SU-DHL-6 (cell line): ENCODE results near the gene KLRC4.
"Not testable (repeated sequence)": the region's sequence is repeated elsewhere in the genome, so short reads cannot be mapped to it uniquely, and the experiment has no call there.

Experiments
- H2AFZ ChIP-seq: fragments of 200-600 bp; sonication (generic); 2 replicates; pipeline ENCODE4 v1.6.1; 2014; ENCODE audit warnings: low read depth, mild to moderate bottlenecking, moderate library complexity, mixed read lengths, antibody characterized with exemption, low read length; ENCODE audit not compliant: severe bottlenecking
- H3F3A ChIP-seq: fragments of 200-600 bp; shearing (Covaris generic); 2 replicates; pipeline ENCODE4 v1.6.0; 2016; ENCODE audit warnings: antibody characterized with exemption, mild to moderate bottlenecking; ENCODE audit not compliant: insufficient read depth
- H3K27ac ChIP-seq: fragments of 200-600 bp; sonication (generic); 2 replicates; pipeline ENCODE4 v1.5.1; 2016; ENCODE audit warnings: low read depth, mild to moderate bottlenecking, low read length, moderate library complexity, mixed read lengths
- H3K27me3 ChIP-seq: fragments of 200-600 bp; sonication (generic), shearing (Covaris generic); 2 replicates; pipeline ENCODE4 v1.6.0; 2014; ENCODE audit warnings: mild to moderate bottlenecking, low read length
- H3K36me3 ChIP-seq: fragments of 200-600 bp; sonication (generic); 2 replicates; pipeline ENCODE4 v1.6.1; 2014; ENCODE audit warnings: mild to moderate bottlenecking, low read length, mixed read lengths
- H3K4me2 ChIP-seq: fragments of 300-600, 200-600 bp; shearing (Covaris generic), sonication (generic); 2 replicates; pipeline ENCODE4 v1.6.0; 2014; ENCODE audit warnings: low read length, low read depth, mild to moderate bottlenecking; ENCODE audit not compliant: poor library complexity, severe bottlenecking
- H3K4me3 ChIP-seq: fragments of 200-600 bp; sonication (generic); 2 replicates; pipeline ENCODE4 v1.5.1; 2014; ENCODE audit warnings: antibody characterized with exemption, low read length, mild to moderate bottlenecking, mixed read lengths; ENCODE audit not compliant: insufficient read depth, poor library complexity, severe bottlenecking
- H3K79me2 ChIP-seq: fragments of 200-600 bp; sonication (generic); 2 replicates; pipeline ENCODE4 v1.6.1; 2014; ENCODE audit warnings: mild to moderate bottlenecking, low read length, moderate library complexity; ENCODE audit not compliant: insufficient read depth
- H3K9ac ChIP-seq: fragments of 200-600 bp; sonication (generic); 2 replicates; pipeline ENCODE4 v1.7.0; 2014; ENCODE audit warnings: mild to moderate bottlenecking, low read length
- H3K9me2 ChIP-seq: fragments of 200-600 bp; sonication (generic); replicated peaks from 2 replicates; pipeline ENCODE4 v1.6.1; 2014; ENCODE audit warnings: low read length; ENCODE audit not compliant: insufficient read depth
- H3K9me3 ChIP-seq: fragments of 200-600 bp; sonication (generic); 2 replicates; pipeline ENCODE4 v1.6.1; 2014; ENCODE audit warnings: low read length, mixed read lengths; ENCODE audit not compliant: insufficient read depth
- H4K20me1 ChIP-seq: fragments of 200-600 bp; sonication (generic); 2 replicates; pipeline ENCODE4 v1.6.1; 2014; ENCODE audit warnings: low read depth, mild to moderate bottlenecking, antibody characterized with exemption, low read length, moderate library complexity, mixed read lengths
- CTCF ChIP-seq: fragments of 200-600 bp; sonication (generic); IDR thresholded peaks from one replicate; pipeline ENCODE4 v1.5.1; 2017; ENCODE audit warnings: antibody characterized with exemption, mild to moderate bottlenecking, low read length, moderate library complexity; ENCODE audit not compliant: insufficient read depth, poor library complexity, severe bottlenecking
- EZH2phosphoT487 ChIP-seq: fragments of 200-600 bp; sonication (generic), shearing (Covaris generic); conservative IDR thresholded peaks from 2 replicates; pipeline ENCODE4 v1.6.1; 2018; ENCODE audit warnings: mild to moderate bottlenecking, antibody characterized with exemption, low read length, moderate library complexity, mixed read lengths

KLRC4 gene

DNA sequence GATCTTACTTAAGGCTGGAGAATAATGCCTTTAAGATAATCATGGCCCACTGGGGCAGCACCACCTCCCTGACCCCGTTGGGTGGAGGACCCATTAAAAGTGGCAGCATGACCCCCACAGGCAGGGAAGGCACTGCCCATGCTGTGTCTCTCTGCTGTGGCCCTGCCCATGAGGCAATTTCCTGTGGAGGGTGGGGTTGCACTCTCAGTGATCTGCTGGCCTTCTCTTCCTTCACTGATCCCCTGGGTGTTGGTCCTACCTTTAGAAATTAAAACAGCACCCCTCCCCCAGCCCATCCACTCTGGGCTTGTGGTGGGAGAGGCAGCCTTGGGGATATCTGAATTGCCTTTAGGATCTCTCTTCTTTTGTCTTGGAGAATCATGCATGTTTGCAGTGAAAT lies 37.0 kb downstream of the KLRC4 start:
- no peak overlapping the region for H2AFZ ChIP-seq
- no peak for TF ChIP-seq EZH2phosphoT487
- no peak for TF ChIP-seq CTCF
- no peak overlapping the region for H3K4me2 ChIP-seq
- H3F3A ChIP-seq, result no peaks in the 10 kb centered on the region
- H3K9me3 ChIP-seq, result no peaks in the 10 kb centered on the region
- no peak overlapping the region for H3K9ac ChIP-seq
- no peaks in the 10 kb centered on the region for H3K27me3 ChIP-seq
- no peak overlapping the region for H3K4me3 ChIP-seq
- no peaks in the 10 kb centered on the region for H3K36me3 ChIP-seq
- no peak overlapping the region for H3K27ac ChIP-seq
- H4K20me1 ChIP-seq, result no peaks in the 10 kb centered on the region
- no peaks in the 10 kb centered on the region for H3K9me2 ChIP-seq
- H3K79me2 ChIP-seq, result no peaks in the 10 kb centered on the region

- not testable (repeated sequence) for H2AFZ ChIP-seq
Observed at GRCh38 chr12:10371893-10372535, 37.5 kb downstream of the KLRC4 start.

DNA sequence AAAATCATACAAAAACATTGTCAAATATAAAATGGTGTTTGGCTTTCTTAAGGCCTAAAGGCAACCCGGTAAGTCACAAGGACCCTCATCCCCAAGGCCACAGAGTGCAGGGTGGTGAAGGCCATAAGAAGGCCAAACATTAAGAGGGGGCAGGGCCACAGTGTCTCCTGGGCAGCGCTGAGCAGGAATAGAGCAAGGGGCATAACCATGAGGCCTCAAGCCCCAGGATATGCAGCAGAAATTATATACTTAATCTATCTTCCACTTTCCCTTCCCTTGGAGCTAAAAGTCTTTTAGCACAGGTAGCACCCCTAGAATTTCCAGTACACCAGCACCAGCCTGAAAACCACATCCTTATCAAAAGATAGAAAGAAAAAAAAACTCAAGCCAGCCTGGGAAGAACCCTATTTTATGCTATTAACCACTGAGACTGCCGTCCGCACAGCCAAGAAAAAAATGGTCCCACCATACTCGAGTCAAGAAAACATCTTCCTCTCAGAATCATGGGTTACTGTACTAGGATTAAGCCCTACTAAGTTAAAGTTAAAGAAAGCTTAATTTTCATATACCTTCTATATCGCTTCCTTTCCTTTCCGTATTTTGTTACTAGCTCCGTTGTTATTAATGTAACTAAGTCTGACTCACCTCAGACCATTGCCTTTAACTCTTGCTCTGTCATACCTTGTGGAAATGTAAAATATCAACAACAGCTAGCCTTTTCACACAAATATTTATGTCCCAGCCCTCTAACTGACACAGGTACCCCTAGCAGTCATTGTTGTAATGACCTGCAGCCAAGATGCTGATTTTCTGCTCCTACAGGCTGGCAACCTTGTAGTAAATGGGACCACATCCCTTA lies 39.8 kb downstream of the KLRC4 start:
- Histone ChIP-seq H3K4me2 (no peak overlapping the region), H3K9me2 (no peaks in the 10 kb centered on the region), H3K36me3 (no peaks in the 10 kb centered on the region), H3K9ac (no peak overlapping the region), H3K27me3 (no peaks in the 10 kb centered on the region), H3K9me3 (no peaks in the 10 kb centered on the region), H3K79me2 (no peaks in the 10 kb centered on the region), H3F3A (no peaks in the 10 kb centered on the region), H2AFZ (no peak overlapping the region), H3K4me3 (no peak overlapping the region), H4K20me1 (no peaks in the 10 kb centered on the region), H3K27ac (no peak overlapping the region)
- TF ChIP-seq CTCF, result no peak

More at GRCh38 chr12:10371893-10372535, 37.5 kb downstream of the KLRC4 start:
- H3K9ac ChIP-seq, H3K27ac ChIP-seq, H3K9me2 ChIP-seq, H4K20me1 ChIP-seq, H3K9me3 ChIP-seq, H3F3A ChIP-seq, H3K4me3 ChIP-seq, H3K36me3 ChIP-seq, H3K4me2 ChIP-seq, H3K27me3 ChIP-seq, H3K79me2 ChIP-seq: not testable (repeated sequence)
